Liver (tissue), 9 donors: ENCODE measurements around the gene UNC13C. TPM values are rescaled to one million over a fixed set of nuclear protein-coding genes. Genes with fewer than 3 reads are reported as not detected.

Experiments
- DNase-seq: peaks from one replicate; pipeline ENCODE4 v3.0.0-alpha.2; 2017; ENCODE audit warnings: low spot score
- H3K27ac ChIP-seq, 2 donors: one replicate each; pipeline ENCODE4 v1.7.0; 2013; ENCODE audit warnings: inconsistent platforms in 2 of 2, low read length in 2 of 2, control low read depth in 1 of 2, low read depth in 1 of 2, mild to moderate bottlenecking in 1 of 2
- H3K27me3 ChIP-seq, 4 donors: one replicate each; pipeline versions ENCODE4 v1.6.1 to v1.7.0; 2013; ENCODE audit warnings: low read length in 3 of 4, inconsistent platforms in 1 of 4, mild to moderate bottlenecking in 1 of 4, moderate library complexity in 1 of 4; ENCODE audit not compliant: control insufficient read depth in 4 of 4, insufficient read depth in 4 of 4
- H3K36me3 ChIP-seq, 4 donors: one replicate each; pipeline versions ENCODE4 v1.6.1 to v1.7.0; 2013; ENCODE audit warnings: low read length in 3 of 4, mild to moderate bottlenecking in 3 of 4, low read depth in 1 of 4, moderate library complexity in 1 of 4; ENCODE audit not compliant: control insufficient read depth in 4 of 4, insufficient read depth in 3 of 4
- H3K4me1 ChIP-seq, 4 donors: one replicate each; pipeline versions ENCODE4 v1.6.1 to v1.7.0; 2013; ENCODE audit warnings: low read length in 3 of 4, mild to moderate bottlenecking in 3 of 4, moderate library complexity in 1 of 4; ENCODE audit not compliant: control insufficient read depth in 4 of 4, insufficient read depth in 4 of 4
- H3K4me3 ChIP-seq, 3 donors: one replicate each; pipeline versions ENCODE4 v1.6.1 to v1.7.0; 2013; ENCODE audit warnings: low read length in 3 of 3, control low read depth in 1 of 3, low read depth in 1 of 3, mild to moderate bottlenecking in 1 of 3
- H3K9ac ChIP-seq, 2 donors: one replicate each; pipeline ENCODE4 v1.7.0; 2013; ENCODE audit warnings: low read length in 2 of 2, mild to moderate bottlenecking in 2 of 2, moderate library complexity in 2 of 2, control low read depth in 1 of 2, low read depth in 1 of 2
- H3K9me3 ChIP-seq, 4 donors: one replicate each; pipeline versions ENCODE4 v1.6.1 to v1.7.0; 2013; ENCODE audit warnings: low read length in 3 of 4; ENCODE audit not compliant: control insufficient read depth in 4 of 4
- EGR1 ChIP-seq, 2 donors: IDR thresholded peaks; 2 replicates each; pipeline ENCODE4 v1.6.1; 2016 to 2018; ENCODE audit warnings: antibody characterized with exemption in 2 of 2, low read depth in 2 of 2
- FOXA1 ChIP-seq: IDR thresholded peaks from 2 replicates; pipeline ENCODE4 v1.6.1; 2016; ENCODE audit warnings: antibody characterized with exemption
- FOXA2 ChIP-seq: IDR thresholded peaks from 2 replicates; pipeline ENCODE4 v1.6.1; 2016; ENCODE audit warnings: antibody characterized with exemption
- GABPA ChIP-seq, 2 donors: IDR thresholded peaks in 1 of 2; conservative IDR thresholded peaks in 1 of 2; 2 replicates each; pipeline ENCODE4 v1.6.1; 2016; ENCODE audit warnings: antibody characterized with exemption in 2 of 2, mild to moderate bottlenecking in 1 of 2, moderate library complexity in 1 of 2
- HNF4A ChIP-seq, 2 donors: conservative IDR thresholded peaks; 2 replicates each; pipeline ENCODE4 v1.6.1; 2016; ENCODE audit warnings: antibody characterized with exemption in 2 of 2, mild to moderate bottlenecking in 2 of 2
- HNF4G ChIP-seq: IDR thresholded peaks from 2 replicates; pipeline ENCODE4 v1.6.1; 2016; ENCODE audit warnings: antibody characterized with exemption
- JUND ChIP-seq, 2 donors: IDR thresholded peaks; 2 replicates each; pipeline ENCODE4 v1.6.1; 2016; ENCODE audit warnings: antibody characterized with exemption in 2 of 2
- NR2F2 ChIP-seq: IDR thresholded peaks from 2 replicates; pipeline ENCODE4 v1.6.1; 2016; ENCODE audit warnings: antibody characterized with exemption
- RAD21 ChIP-seq, 2 donors: IDR thresholded peaks; 2 replicates each; pipeline ENCODE4 v1.6.1; 2016; ENCODE audit warnings: antibody characterized with exemption in 2 of 2, mild to moderate bottlenecking in 2 of 2
- RXRA ChIP-seq, 2 donors: IDR thresholded peaks; 2 replicates each; pipeline ENCODE4 v1.6.1; 2017 to 2018; ENCODE audit warnings: antibody characterized with exemption in 2 of 2, mild to moderate bottlenecking in 1 of 2
- SP1 ChIP-seq: IDR thresholded peaks from 2 replicates; pipeline ENCODE4 v1.6.1; 2018; ENCODE audit warnings: antibody characterized with exemption, mild to moderate bottlenecking
- TAF1 ChIP-seq: conservative IDR thresholded peaks from 2 replicates; pipeline ENCODE4 v1.6.1; 2016; ENCODE audit warnings: antibody characterized with exemption, mild to moderate bottlenecking
- YY1 ChIP-seq: IDR thresholded peaks from 2 replicates; pipeline ENCODE4 v1.6.1; 2016; ENCODE audit warnings: antibody characterized with exemption, mild to moderate bottlenecking
- WGBS: extraction: QIAGEN DNeasy Blood & Tissue Kit; methylation state at CpG from one replicate; pipeline ENCODE4 v1.1.7; 2013; 5-methylcytosine and 5-hydroxymethylcytosine counted together
- polyA plus RNA-seq, 2 donors: library from polyadenylated mRNA; stranded (reverse) in 1 of 2; unstranded in 1 of 2; fragments of 200-250 nt in 1 of 2; fragments of >200 nt in 1 of 2; fragmentation: Nextera tagmentation in 1 of 2; extraction: Ambion mirVana in 1 of 2; gene quantifications; one replicate each; pipeline versions ENCODE4 v1.2.1 to v1.2.3, GENCODE V29; 2013 to 2015
- total RNA-seq, 2 donors: library from RNA; depleted of rRNA; stranded (reverse); fragments of >200 nt; gene quantifications; one replicate each; pipeline ENCODE4 v1.2.3, GENCODE V29; 2014
- TF ChIP-seq, protein P1 (sequence below): IDR thresholded peaks from 2 replicates; pipeline ENCODE4 v1.6.1; 2016; ENCODE audit warnings: antibody characterized with exemption
- TF ChIP-seq, protein P2 (sequence below): IDR thresholded peaks from 2 replicates; pipeline ENCODE4 v1.6.1; 2016; ENCODE audit warnings: antibody characterized with exemption
- TF ChIP-seq, protein P3 (sequence below): IDR thresholded peaks from 2 replicates; pipeline ENCODE4 v1.6.1; 2016; ENCODE audit warnings: antibody characterized with exemption, mild to moderate bottlenecking
- TF ChIP-seq, protein P4 (sequence below): fragments of 150-350 bp; IDR thresholded peaks from 2 replicates; pipeline ENCODE4 v1.5.1; 2017; ENCODE audit warnings: improper control_type of control experiment, low read depth, low read length; ENCODE audit not compliant: missing input control
- TF ChIP-seq, protein P5 (sequence below): IDR thresholded peaks from 2 replicates; pipeline ENCODE4 v1.6.1; 2016; ENCODE audit warnings: antibody characterized with exemption
- donor health status: healthy.
- donor health status: healthy.
- donor health status: healthy.
- donor health status: healthy.
- donor health status: healthy.

UNC13C gene
- total and polyA plus RNA-seq, 4 donors: 0.19 TPM; not detected in 3

DNA sequence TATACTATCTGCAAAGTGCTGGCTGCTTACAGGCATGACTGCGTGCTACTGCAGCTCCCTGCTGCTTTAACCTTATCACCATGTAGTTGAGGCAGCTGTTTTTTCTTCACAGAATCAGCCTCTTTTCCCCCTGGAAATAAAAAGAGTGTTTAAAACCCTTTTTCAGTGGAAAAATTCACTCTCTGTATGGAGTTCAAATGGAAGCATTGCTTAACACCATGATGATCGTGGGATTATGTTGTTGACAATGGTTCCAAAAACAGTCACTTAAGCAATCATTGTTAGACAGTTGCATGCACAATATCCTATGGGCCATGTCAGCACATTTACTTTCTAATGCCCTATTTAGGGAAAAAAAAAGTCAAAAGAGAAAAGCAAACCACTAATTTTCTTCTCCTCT lies 536.4 kb downstream of the UNC13C start:
- Histone ChIP-seq H3K36me3 (no peaks in the 10 kb centered on the region), H3K9ac (no peak overlapping the region), H3K9me3 (no peaks in the 10 kb centered on the region), H3K27ac (no peak overlapping the region), H3K27me3 (peaks cover 0 to 14% (median 1%) of the 10 kb centered on the region in 4 donors), H3K4me1 (no peaks in the 10 kb centered on the region), H3K4me3 (no peak overlapping the region)
- 63% methylated on average over 2 of the region's 2 CpGs for WGBS
- TF ChIP-seq, protein P1, sequence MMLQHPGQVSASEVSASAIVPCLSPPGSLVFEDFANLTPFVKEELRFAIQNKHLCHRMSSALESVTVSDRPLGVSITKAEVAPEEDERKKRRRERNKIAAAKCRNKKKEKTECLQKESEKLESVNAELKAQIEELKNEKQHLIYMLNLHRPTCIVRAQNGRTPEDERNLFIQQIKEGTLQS: no peak
- no peak for TF ChIP-seq RAD21 (IDR thresholded peaks at IDR 0.05)
- TF ChIP-seq HNF4G: no peak
- no peak for TF ChIP-seq HNF4A (conservative IDR thresholded peaks at IDR 0.05)
- TF ChIP-seq, protein P2, sequence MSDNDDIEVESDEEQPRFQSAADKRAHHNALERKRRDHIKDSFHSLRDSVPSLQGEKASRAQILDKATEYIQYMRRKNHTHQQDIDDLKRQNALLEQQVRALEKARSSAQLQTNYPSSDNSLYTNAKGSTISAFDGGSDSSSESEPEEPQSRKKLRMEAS: no peak
- TF ChIP-seq JUND (IDR thresholded peaks at IDR 0.05): no peak
- no peak for TF ChIP-seq FOXA1
- TF ChIP-seq YY1: no peak
- no peak for TF ChIP-seq NR2F2
- TF ChIP-seq, protein P3, sequence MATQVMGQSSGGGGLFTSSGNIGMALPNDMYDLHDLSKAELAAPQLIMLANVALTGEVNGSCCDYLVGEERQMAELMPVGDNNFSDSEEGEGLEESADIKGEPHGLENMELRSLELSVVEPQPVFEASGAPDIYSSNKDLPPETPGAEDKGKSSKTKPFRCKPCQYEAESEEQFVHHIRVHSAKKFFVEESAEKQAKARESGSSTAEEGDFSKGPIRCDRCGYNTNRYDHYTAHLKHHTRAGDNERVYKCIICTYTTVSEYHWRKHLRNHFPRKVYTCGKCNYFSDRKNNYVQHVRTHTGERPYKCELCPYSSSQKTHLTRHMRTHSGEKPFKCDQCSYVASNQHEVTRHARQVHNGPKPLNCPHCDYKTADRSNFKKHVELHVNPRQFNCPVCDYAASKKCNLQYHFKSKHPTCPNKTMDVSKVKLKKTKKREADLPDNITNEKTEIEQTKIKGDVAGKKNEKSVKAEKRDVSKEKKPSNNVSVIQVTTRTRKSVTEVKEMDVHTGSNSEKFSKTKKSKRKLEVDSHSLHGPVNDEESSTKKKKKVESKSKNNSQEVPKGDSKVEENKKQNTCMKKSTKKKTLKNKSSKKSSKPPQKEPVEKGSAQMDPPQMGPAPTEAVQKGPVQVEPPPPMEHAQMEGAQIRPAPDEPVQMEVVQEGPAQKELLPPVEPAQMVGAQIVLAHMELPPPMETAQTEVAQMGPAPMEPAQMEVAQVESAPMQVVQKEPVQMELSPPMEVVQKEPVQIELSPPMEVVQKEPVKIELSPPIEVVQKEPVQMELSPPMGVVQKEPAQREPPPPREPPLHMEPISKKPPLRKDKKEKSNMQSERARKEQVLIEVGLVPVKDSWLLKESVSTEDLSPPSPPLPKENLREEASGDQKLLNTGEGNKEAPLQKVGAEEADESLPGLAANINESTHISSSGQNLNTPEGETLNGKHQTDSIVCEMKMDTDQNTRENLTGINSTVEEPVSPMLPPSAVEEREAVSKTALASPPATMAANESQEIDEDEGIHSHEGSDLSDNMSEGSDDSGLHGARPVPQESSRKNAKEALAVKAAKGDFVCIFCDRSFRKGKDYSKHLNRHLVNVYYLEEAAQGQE: no peak
- TF ChIP-seq, protein P4, sequence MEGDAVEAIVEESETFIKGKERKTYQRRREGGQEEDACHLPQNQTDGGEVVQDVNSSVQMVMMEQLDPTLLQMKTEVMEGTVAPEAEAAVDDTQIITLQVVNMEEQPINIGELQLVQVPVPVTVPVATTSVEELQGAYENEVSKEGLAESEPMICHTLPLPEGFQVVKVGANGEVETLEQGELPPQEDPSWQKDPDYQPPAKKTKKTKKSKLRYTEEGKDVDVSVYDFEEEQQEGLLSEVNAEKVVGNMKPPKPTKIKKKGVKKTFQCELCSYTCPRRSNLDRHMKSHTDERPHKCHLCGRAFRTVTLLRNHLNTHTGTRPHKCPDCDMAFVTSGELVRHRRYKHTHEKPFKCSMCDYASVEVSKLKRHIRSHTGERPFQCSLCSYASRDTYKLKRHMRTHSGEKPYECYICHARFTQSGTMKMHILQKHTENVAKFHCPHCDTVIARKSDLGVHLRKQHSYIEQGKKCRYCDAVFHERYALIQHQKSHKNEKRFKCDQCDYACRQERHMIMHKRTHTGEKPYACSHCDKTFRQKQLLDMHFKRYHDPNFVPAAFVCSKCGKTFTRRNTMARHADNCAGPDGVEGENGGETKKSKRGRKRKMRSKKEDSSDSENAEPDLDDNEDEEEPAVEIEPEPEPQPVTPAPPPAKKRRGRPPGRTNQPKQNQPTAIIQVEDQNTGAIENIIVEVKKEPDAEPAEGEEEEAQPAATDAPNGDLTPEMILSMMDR: no peak
- TF ChIP-seq FOXA2: no peak
- TF ChIP-seq GABPA (IDR thresholded peaks at IDR 0.05 in 1 of 2, conservative IDR thresholded peaks at IDR 0.05 in 1 of 2): no peak
- TF ChIP-seq TAF1: no peak
- no peak for TF ChIP-seq RXRA (IDR thresholded peaks at IDR 0.05)
- no peak for TF ChIP-seq SP1
- TF ChIP-seq, protein P5, sequence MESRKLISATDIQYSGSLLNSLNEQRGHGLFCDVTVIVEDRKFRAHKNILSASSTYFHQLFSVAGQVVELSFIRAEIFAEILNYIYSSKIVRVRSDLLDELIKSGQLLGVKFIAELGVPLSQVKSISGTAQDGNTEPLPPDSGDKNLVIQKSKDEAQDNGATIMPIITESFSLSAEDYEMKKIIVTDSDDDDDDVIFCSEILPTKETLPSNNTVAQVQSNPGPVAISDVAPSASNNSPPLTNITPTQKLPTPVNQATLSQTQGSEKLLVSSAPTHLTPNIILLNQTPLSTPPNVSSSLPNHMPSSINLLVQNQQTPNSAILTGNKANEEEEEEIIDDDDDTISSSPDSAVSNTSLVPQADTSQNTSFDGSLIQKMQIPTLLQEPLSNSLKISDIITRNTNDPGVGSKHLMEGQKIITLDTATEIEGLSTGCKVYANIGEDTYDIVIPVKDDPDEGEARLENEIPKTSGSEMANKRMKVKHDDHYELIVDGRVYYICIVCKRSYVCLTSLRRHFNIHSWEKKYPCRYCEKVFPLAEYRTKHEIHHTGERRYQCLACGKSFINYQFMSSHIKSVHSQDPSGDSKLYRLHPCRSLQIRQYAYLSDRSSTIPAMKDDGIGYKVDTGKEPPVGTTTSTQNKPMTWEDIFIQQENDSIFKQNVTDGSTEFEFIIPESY: no peak
- no peak for TF ChIP-seq EGR1 (IDR thresholded peaks at IDR 0.05; ENCODE audit: low read depth in 2 of 2)
- DNase-seq: no peak
